ENCODE data around the gene CPA1.
A peak's percentile ranks its signal among the peaks of the same experiment; 100 is the strongest.
"Not testable (repeated sequence)": the region's sequence is repeated elsewhere in the genome, so short reads cannot be mapped to it uniquely, and the experiment has no call there.

Gene CPA1

GRCh38 chr7:130374507-130374906 lies 5.8 kb upstream of the CPA1 start:
- DNase-seq, result no peak

- DNase-seq, result not testable (repeated sequence)
Measured at GRCh38 chr7:130376461-130376860, 3.8 kb upstream of the CPA1 start.

- DNase-seq, result no peak
Measured at GRCh38 chr7:130377178-130377577, 3.1 kb upstream of the CPA1 start.

- no peak for DNase-seq
Measured at GRCh38 chr7:130379019-130379418, 1.3 kb upstream of the CPA1 start.

- DNase-seq, result no peak
Measured at GRCh38 chr7:130379532-130379920, 768 bp upstream of the CPA1 start.

GRCh38 chr7:130380861-130381455 lies 664 bp downstream of the CPA1 start:
- DNase-seq, result no peak

GRCh38 chr7:130381468-130382312 lies 1.4 kb downstream of the CPA1 start:
- no peak for DNase-seq

GRCh38 chr7:130383187-130383980 lies 3.1 kb downstream of the CPA1 start:
- DNase-seq, result no peak

- no peak for DNase-seq
Measured at GRCh38 chr7:130384371-130384801, 4.1 kb downstream of the CPA1 start.

GRCh38 chr7:130384841-130385599 lies 4.7 kb downstream of the CPA1 start:
- DNase-seq, result no peak

- no peak for DNase-seq
Measured at GRCh38 chr7:130385600-130386066, 5.3 kb downstream of the CPA1 start.

- no peak for DNase-seq
Measured at GRCh38 chr7:130386876-130387275, 6.6 kb downstream of the CPA1 start.

- DNase-seq, result no peak
Measured at GRCh38 chr7:130387306-130387627, 7.0 kb downstream of the CPA1 start.

- no peak for DNase-seq
Measured at GRCh38 chr7:130387628-130388403, 7.5 kb downstream of the CPA1 start.

- no peak for DNase-seq
Measured at GRCh38 chr7:130388671-130389070, 8.4 kb downstream of the CPA1 start.

- DNase-seq, result no peak
Measured at GRCh38 chr7:130390486-130390885, 10.2 kb downstream of the CPA1 start.

GRCh38 chr7:130393101-130393561 lies 12.8 kb downstream of the CPA1 start:
- DNase-seq, result no peak

GRCh38 chr7:130393841-130394411 lies 13.6 kb downstream of the CPA1 start:
- DNase-seq, result no peak

GRCh38 chr7:130394421-130395195 lies 14.3 kb downstream of the CPA1 start:
- peak in 2 of 5 donors; percentile 5 to 49 for DNase-seq

- DNase-seq, result no peak
Measured at GRCh38 chr7:130395421-130395820, 15.1 kb downstream of the CPA1 start.

GRCh38 chr7:130396109-130396508 lies 15.8 kb downstream of the CPA1 start:
- no peak for DNase-seq
